OCI-LY7 (cell line): ENCODE data around the gene ETV5.

Source experiments
- CTCF ChIP-seq: fragments of 200-600 bp; sonication (generic); conservative IDR thresholded peaks from 2 replicates; pipeline ENCODE4 v1.5.1; 2014; ENCODE audit warnings: mild to moderate bottlenecking, antibody characterized with exemption, low read length, moderate library complexity, mixed read lengths
- EZH2phosphoT487 ChIP-seq: fragments of 200-600 bp; sonication (generic); IDR thresholded peaks from 2 replicates; pipeline ENCODE4 v1.6.1; 2018; ENCODE audit warnings: low read depth, borderline replicate concordance, mild to moderate bottlenecking, mixed run types, antibody characterized with exemption, low read length, moderate library complexity, mixed read lengths

GRCh38 chr3:186143250-186143649 is 34.4 kb upstream of the ETV5 start:
- TF ChIP-seq CTCF, result no peak
- no peak for TF ChIP-seq EZH2phosphoT487
